GM12891 (cell line): ENCODE results near the gene TMEM252.
A peak's percentile ranks its signal among the peaks of the same experiment; 100 is the strongest.

ENCODE experiments used
- POLR2A ChIP-seq: IDR thresholded peaks from 2 replicates; pipeline ENCODE4 v1.6.1; 2011; ENCODE audit warnings: low read depth, low read length, control low read depth
- POU2F2 ChIP-seq: IDR thresholded peaks from 2 replicates; pipeline ENCODE4 v1.6.1; 2011; ENCODE audit warnings: low read depth, mild to moderate bottlenecking, control low read depth, low read length, moderate library complexity
- TAF1 ChIP-seq: IDR thresholded peaks from 2 replicates; pipeline ENCODE4 v1.6.1; 2011; ENCODE audit warnings: low read depth, low read length, control low read depth

DNA sequence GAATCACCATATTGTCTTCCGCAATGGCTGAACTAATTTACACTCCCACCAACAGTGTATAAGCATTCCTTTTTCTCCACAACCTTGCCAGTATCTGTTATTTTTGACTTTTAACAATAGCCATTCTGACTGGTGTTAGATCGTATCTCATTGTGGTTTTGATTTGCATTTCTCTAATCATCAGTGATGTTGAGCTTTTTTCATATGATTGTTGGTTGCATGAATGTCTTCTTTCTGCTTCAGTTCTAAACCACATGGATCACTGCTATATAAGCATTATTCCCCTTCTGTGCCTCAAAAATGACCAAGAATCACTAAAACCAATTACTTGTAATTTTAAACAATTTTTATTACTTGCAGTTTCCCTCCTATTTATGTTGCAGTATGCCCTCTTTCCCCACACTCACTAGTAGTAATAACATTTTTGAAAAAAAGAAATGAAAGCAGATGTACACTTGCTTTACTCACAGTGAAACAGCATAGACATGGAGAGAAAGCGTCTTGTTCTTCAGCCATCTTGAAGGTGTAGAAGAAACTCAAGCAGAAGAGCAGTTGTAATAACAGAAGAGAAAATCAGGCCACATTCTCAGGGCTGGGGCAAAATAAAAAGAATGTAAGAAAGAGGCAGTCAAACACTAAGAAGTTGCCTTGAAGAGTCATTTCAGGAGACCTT lies 4.5 kb upstream of the TMEM252 start:
- TF ChIP-seq POLR2A (no peak), POU2F2 (0 out of 2 replicates have a peak, but pooled peaks have one; percentile 17), TAF1 (no peak)
